DMS 273 treated with DMSO at 0.1 percent for 48 hours (cell line): ENCODE measurements around the gene CNFN.

Source experiments
- DNase-seq: peaks from one replicate; lab custom pipeline; 2025; lab: John Stamatoyannopoulos, UW

The CNFN gene

GRCh38 chr19:42409477-42409876 is 19.4 kb upstream of the CNFN start:
- DNase-seq, result no peak

- no peak for DNase-seq
Observed at GRCh38 chr19:42407816-42408175, 17.7 kb upstream of the CNFN start.

GRCh38 chr19:42407085-42407815 is 17.2 kb upstream of the CNFN start:
- no peak for DNase-seq

DNA sequence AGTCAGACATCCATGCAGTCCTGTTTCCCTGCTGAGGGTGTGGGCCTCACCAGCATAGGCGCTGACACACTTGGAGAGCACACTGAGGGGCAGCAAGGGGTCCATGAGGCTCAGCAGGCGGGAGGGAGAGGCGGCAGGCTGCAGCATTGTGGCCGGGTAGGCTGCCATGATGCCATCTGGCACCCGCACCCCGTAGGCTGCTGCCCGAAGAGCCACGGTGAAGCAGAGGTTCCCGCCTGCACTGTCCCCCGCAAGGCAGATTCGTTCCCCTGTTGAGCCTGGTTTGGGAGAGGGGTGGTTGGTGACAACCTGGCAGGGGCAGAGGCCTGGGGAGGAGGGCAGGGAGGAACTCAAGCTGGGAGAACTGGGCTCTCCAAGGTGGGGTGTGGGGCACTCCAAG is 16.0 kb upstream of the CNFN start:
- no peak for DNase-seq

DNA sequence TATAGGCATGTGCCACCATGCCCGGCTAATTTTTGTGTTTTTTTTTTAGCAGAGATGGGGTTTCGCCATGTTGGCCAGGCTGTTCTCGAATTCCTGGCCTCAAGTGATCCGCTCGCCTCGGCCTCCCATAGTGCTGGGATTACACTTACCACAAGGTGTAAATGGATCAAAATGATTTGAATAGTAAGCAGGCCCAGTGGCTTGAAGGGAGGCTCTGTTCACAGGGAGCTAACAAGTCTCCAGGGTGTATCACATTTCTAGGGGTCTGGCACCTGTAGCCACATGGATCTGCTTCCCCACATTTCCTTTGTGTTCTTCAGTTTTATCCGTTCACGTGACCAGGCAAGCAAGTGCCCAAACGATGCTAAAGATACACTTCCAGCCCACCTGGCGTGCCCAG is 13.5 kb upstream of the CNFN start:
- DNase-seq, result no peak

DNA sequence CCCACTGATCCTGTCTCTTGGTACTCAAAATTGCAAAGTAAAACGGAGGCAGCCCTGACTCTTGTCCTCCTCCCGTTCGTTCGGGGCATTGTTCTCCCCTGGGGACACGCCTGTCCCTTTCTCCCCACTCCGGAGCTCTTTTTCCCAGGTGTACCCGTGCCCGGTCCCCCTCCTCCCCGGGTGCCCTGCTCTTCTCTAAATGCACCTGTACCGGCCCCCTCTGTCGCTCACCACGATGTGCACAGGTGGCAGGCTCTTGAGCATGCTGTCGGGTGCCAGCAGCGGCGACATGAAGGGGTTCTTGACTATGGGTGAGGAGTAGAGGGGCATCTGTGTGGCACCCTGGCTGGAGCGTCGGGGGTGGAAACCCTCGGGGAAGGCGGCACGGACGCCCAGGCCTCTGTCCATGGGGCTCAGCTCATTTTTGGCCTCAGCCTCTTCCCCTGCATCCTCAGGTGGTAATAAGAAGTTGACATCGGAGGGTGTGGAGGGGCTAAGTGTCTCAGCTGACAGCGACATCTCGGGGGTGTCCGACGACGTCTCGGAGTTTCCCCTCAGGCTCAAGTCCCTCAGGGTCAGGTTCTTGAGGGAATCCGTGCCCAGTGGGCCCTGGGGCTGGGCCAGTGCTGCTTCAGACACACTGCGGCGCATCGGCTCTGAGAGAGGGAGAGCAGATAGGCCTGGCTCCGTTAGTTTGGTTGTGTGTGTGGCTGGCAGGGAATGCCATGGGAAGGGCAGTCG is 12.4 kb upstream of the CNFN start:
- DNase-seq, result no peak

GRCh38 chr19:42401365-42402303 is 11.5 kb upstream of the CNFN start:
- DNase-seq, result no peak

- DNase-seq, result no peak
Observed at GRCh38 chr19:42400404-42400803, 10.3 kb upstream of the CNFN start.

DNA sequence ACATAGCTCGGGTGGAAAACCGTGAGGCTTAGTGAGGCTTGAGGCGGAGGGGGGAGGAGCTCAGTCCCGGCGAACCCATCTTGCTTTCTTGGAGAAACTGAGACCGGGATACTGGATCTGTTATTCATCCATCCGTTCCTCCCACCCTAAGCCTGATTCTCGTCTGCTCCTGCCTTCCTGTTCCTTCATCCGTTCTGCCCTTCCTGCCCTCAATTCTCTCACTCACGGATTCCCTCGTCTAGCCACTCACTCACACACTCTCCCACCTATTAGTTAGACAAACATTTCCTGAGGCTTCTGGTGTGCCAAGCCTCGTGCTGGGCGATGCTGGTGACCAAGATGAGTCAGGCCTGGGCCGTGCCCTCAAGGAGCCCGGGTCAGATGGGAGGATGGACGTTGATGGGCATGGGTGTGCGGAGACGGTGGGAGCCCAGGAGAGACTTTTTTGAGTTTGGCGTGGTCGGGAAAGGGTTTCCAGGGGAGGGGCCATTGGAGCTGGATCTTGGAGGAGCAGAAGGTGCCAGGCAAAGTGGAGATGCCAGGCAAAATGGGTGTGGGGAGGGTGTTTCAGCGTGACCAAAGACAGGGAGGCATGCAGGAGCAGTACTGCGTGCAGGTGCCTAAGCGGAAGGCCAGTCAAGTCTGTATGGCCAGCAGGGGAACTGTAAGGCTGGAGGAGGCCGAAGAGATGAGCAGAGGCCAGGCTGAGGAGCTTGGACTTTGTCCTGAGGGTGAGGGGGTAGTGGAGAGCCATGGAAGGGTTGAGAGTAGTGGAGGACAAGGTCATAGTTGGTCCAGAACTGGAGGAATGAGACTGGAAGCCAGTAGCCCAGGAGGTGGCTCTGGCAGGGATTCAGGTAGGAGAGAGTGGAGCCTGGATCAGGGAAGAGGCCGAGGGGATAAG is 7.4 kb upstream of the CNFN start:
- DNase-seq, result no peak

- DNase-seq, result peak; percentile 95
Observed at GRCh38 chr19:42396381-42397262, 6.5 kb upstream of the CNFN start.

DNA sequence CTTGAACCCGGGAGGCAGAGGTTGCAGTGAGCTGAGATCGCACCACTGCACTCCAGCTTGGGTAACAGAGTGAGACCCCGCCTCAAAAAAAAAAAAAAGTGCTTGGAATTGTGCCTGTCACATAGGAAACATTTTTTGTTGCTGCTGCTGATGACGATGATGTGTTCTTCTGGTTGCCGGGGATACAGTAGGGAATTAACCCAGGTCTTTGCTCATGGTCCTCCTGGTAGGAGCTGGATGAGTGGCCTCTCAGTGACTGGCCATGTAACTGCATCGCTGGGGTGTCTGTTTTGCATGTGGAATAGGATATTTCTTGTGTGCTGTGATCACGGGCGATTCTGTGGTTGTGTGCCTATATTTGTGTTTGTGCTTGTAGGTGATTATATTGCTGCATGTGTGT is 4.7 kb upstream of the CNFN start:
- DNase-seq, result no peak

DNA sequence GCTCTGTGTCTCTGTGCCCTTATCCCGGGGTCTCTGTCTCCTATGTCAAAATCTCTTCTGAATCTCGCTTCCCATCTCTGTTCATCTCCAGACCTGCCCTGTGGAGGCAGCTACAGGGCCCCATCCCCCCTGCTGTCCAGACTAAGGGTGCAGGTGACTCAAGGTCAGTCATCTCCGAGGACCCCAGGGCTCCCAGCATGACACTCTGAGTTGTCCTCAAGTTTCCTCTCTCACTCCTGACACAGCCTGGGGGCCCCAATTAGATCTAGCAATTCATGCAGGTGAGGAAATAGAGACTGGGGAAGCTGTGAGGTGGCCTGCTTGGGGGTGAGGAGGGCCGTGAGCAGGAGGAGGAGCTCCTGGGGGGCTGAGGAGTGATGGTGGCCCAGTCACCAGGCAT is 2.1 kb upstream of the CNFN start:
- DNase-seq, result no peak

- no peak for DNase-seq
Observed at GRCh38 chr19:42388851-42389489, 1.1 kb downstream of the CNFN start.

- DNase-seq, result peak; percentile 32
Observed at GRCh38 chr19:42386974-42387707, 3.0 kb downstream of the CNFN start.

GRCh38 chr19:42380155-42380554 is 9.9 kb downstream of the CNFN start:
- no peak for DNase-seq

DNA sequence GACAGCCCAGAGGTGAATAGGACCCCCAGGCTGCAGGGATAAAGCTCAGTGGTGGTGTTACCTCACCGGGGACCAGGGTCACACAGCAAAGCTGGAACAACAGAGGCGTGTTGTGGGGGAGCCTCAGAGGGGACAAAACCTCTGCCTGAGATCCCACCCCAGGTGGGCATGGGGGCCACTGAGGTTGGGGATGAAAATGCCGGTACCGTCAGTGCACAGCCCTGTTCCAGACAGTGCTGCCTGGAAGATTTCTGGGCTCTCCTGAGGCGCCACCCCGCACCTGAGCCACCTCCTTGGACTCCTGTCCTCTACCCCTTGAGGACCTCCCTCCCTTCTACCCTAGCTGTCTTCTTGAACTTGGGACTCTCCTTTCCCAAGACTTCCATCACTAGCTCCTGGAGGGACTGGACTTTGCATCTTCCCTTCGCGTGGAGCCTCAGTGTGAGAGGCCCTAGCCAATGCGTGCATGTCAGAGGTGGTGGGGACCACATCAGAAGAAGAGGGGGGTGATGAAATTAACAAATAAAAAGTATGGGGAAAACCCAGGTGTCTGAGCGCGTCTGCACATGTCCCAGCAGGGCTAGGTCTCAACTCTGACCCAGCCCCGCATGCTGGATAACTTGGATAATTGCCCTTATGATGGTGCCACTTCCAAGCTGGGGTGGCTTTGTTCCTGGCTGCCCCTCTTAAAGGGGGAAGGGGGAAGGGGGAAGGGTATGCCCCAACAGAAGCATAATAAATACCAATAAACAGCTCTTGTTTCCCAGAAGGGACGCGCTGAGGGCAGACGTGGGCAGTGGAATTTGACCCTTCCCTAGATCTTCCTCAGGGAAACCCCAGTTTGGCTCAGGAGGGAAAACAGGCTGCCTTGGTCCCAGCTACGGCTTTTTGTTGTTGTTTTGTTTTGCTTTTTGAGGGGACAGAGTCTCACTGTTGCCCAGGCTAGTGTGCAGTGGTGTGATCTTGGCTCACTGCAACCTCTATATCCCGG is 11.6 kb downstream of the CNFN start:
- DNase-seq, result no peak

- DNase-seq, result no peak
Observed at GRCh38 chr19:42376177-42376555, 13.9 kb downstream of the CNFN start.
